DMS53 (cell line): Measurements from ENCODE around the gene HAND1.
"Not testable (repeated sequence)": the region's sequence is repeated elsewhere in the genome, so short reads cannot be mapped to it uniquely, and the experiment has no call there.

Experiments
- DNase-seq: peaks from one replicate; lab custom pipeline; 2025; lab: John Stamatoyannopoulos, UW

Gene HAND1

GRCh38 chr5:154478224-154478565 is at the start of gene HAND1:
Gene HAND1 (minus strand): TSS chr5:154478227. CDS start chr5:154478008, 219 bp downstream.
- DNase-seq, result peak; percentile 82

GRCh38 chr5:154526231-154527226 is 48.5 kb upstream of the HAND1 start:
- DNase-seq, result no peak

GRCh38 chr5:154524859-154525258 is 46.8 kb upstream of the HAND1 start:
- DNase-seq, result no peak

GRCh38 chr5:154524181-154524580 is 46.2 kb upstream of the HAND1 start:
- no peak for DNase-seq

GRCh38 chr5:154523709-154524108 is 45.7 kb upstream of the HAND1 start:
- no peak for DNase-seq

- no peak for DNase-seq
These were observed 45.1 kb upstream of the HAND1 start for GRCh38 chr5:154523104-154523503.

GRCh38 chr5:154522284-154522683 is 44.3 kb upstream of the HAND1 start:
- DNase-seq, result no peak

GRCh38 chr5:154521756-154522155 is 43.7 kb upstream of the HAND1 start:
- no peak for DNase-seq

GRCh38 chr5:154520861-154521453 is 42.9 kb upstream of the HAND1 start:
- DNase-seq, result peak; percentile 82

- peak; percentile 88 for DNase-seq
These were observed 41.3 kb upstream of the HAND1 start for GRCh38 chr5:154519359-154519758.

- no peak for DNase-seq
These were observed 40.4 kb upstream of the HAND1 start for GRCh38 chr5:154518438-154518867.

GRCh38 chr5:154517810-154518437 is 39.9 kb upstream of the HAND1 start:
- DNase-seq, result no peak

GRCh38 chr5:154517181-154517580 is 39.2 kb upstream of the HAND1 start:
- DNase-seq, result no peak

- peak; percentile 30 for DNase-seq
These were observed 38.4 kb upstream of the HAND1 start for GRCh38 chr5:154516475-154516874.

GRCh38 chr5:154515488-154515887 is 37.5 kb upstream of the HAND1 start:
- not testable (repeated sequence) for DNase-seq

- no peak for DNase-seq
These were observed 36.3 kb upstream of the HAND1 start for GRCh38 chr5:154514331-154514730.

GRCh38 chr5:154513669-154514084 is 35.6 kb upstream of the HAND1 start:
- no peak for DNase-seq

GRCh38 chr5:154511984-154512383 is 34.0 kb upstream of the HAND1 start:
- DNase-seq, result no peak

- no peak for DNase-seq
These were observed 31.9 kb upstream of the HAND1 start for GRCh38 chr5:154509784-154510555.

GRCh38 chr5:154508114-154508513 is 30.1 kb upstream of the HAND1 start:
- no peak for DNase-seq

- no peak for DNase-seq
These were observed 28.7 kb upstream of the HAND1 start for GRCh38 chr5:154506716-154507080.
